ENCODE data around the gene HRH3. TPM values are rescaled to one million over a fixed set of nuclear protein-coding genes. Genes with fewer than 3 reads are reported as not detected.

HRH3 gene
- total RNA-seq, 1 experiment from 2014 or later = not detected

GRCh38 chr20:62179162-62179504, 40.9 kb downstream of the HRH3 start:
- H3K9me2 ChIP-seq (replicated peaks; ENCODE audit: insufficient read depth, low read length) = no peaks in the 10 kb centered on the region
- no peaks in the 10 kb centered on the region for H4K20me1 ChIP-seq (ENCODE audit: insufficient read depth, low read depth, low read length)
- H3K79me2 ChIP-seq (ENCODE audit: low read length) = peaks cover 20% of the 10 kb centered on the region
- H3K36me3 ChIP-seq (ENCODE audit: insufficient read depth, low read length) = no peaks in the 10 kb centered on the region
- H3K9ac ChIP-seq (ENCODE audit: low read length) = no peak overlapping the region
- H3K4me2 ChIP-seq (ENCODE audit: low read depth, low read length, poor library complexity, severe bottlenecking) = no peak overlapping the region
- H3K27me3 ChIP-seq (ENCODE audit: low read length) = no peaks in the 10 kb centered on the region
- H3K4me1 ChIP-seq (ENCODE audit: low read length) = peaks cover 18% of the 10 kb centered on the region
- H3K27ac ChIP-seq (ENCODE audit: low read length) = no peak overlapping the region
- DNase-seq = no peak
- no peak overlapping the region for H2AFZ ChIP-seq (ENCODE audit: low read length)
- no peak overlapping the region for H3K4me3 ChIP-seq (ENCODE audit: low read length)
- no peaks in the 10 kb centered on the region for H3K9me3 ChIP-seq (ENCODE audit: low read length)

- peaks cover 13% of the 10 kb centered on the region for H3K4me1 ChIP-seq (ENCODE audit: low read length)
- no peak overlapping the region for H3K4me3 ChIP-seq (ENCODE audit: low read length)
- no peaks in the 10 kb centered on the region for H3K36me3 ChIP-seq (ENCODE audit: insufficient read depth, low read length)
- H3K9me2 ChIP-seq (replicated peaks; ENCODE audit: insufficient read depth, low read length) = no peaks in the 10 kb centered on the region
- no peak overlapping the region for H2AFZ ChIP-seq (ENCODE audit: low read length)
- H3K9me3 ChIP-seq (ENCODE audit: low read length) = no peaks in the 10 kb centered on the region
- H3K79me2 ChIP-seq (ENCODE audit: low read length) = peaks cover 14% of the 10 kb centered on the region
- no peaks in the 10 kb centered on the region for H4K20me1 ChIP-seq (ENCODE audit: insufficient read depth, low read depth, low read length)
- DNase-seq = no peak
- H3K27ac ChIP-seq (ENCODE audit: low read length) = no peak overlapping the region
- H3K9ac ChIP-seq (ENCODE audit: low read length) = no peak overlapping the region
- no peaks in the 10 kb centered on the region for H3K27me3 ChIP-seq (ENCODE audit: low read length)
- H3K4me2 ChIP-seq (ENCODE audit: low read depth, low read length, poor library complexity, severe bottlenecking) = no peak overlapping the region
Measured at GRCh38 chr20:62178316-62179161, 41.5 kb downstream of the HRH3 start.

- DNase-seq = no peak
- H3K27me3 ChIP-seq (ENCODE audit: low read length) = no peaks in the 10 kb centered on the region
Measured at GRCh38 chr20:62177307-62177706, 42.8 kb downstream of the HRH3 start.

GRCh38 chr20:62176866-62177265, 43.2 kb downstream of the HRH3 start:
- DNase-seq = no peak

More at GRCh38 chr20:62177307-62177706, 42.8 kb downstream of the HRH3 start:
- H3K9ac ChIP-seq (ENCODE audit: low read length) = no peak overlapping the region
- H3K79me2 ChIP-seq (ENCODE audit: low read length) = peaks cover 7% of the 10 kb centered on the region; the same call in 1 of the 2 replicates
- no peak overlapping the region for H3K27ac ChIP-seq (ENCODE audit: low read length)
- no peak overlapping the region for H3K4me3 ChIP-seq (ENCODE audit: low read length)
- no peaks in the 10 kb centered on the region for H3K9me3 ChIP-seq (ENCODE audit: low read length)
- no peak overlapping the region for H3K4me2 ChIP-seq (ENCODE audit: low read depth, low read length, poor library complexity, severe bottlenecking)
- H3K9me2 ChIP-seq (replicated peaks; ENCODE audit: insufficient read depth, low read length) = no peaks in the 10 kb centered on the region
- H3K4me1 ChIP-seq (ENCODE audit: low read length) = peaks cover 13% of the 10 kb centered on the region
- H2AFZ ChIP-seq (ENCODE audit: low read length) = no peak overlapping the region
- H3K36me3 ChIP-seq (ENCODE audit: insufficient read depth, low read length) = no peaks in the 10 kb centered on the region
- no peaks in the 10 kb centered on the region for H4K20me1 ChIP-seq (ENCODE audit: insufficient read depth, low read depth, low read length)

GRCh38 chr20:62175711-62176110, 44.4 kb downstream of the HRH3 start:
- H3K27me3 ChIP-seq (ENCODE audit: low read length) = no peaks in the 10 kb centered on the region
- H4K20me1 ChIP-seq (ENCODE audit: insufficient read depth, low read depth, low read length) = no peaks in the 10 kb centered on the region
- no peak overlapping the region for H2AFZ ChIP-seq (ENCODE audit: low read length)
- H3K36me3 ChIP-seq (ENCODE audit: insufficient read depth, low read length) = no peaks in the 10 kb centered on the region
- no peak for DNase-seq
- H3K27ac ChIP-seq (ENCODE audit: low read length) = no peak overlapping the region
- no peak overlapping the region for H3K9ac ChIP-seq (ENCODE audit: low read length)
- H3K4me3 ChIP-seq (ENCODE audit: low read length) = no peak overlapping the region
- H3K4me2 ChIP-seq (ENCODE audit: low read depth, low read length, poor library complexity, severe bottlenecking) = no peak overlapping the region
- no peaks in the 10 kb centered on the region for H3K9me2 ChIP-seq (replicated peaks; ENCODE audit: insufficient read depth, low read length)
- H3K4me1 ChIP-seq (ENCODE audit: low read length) = no peaks in the 10 kb centered on the region
- no peaks in the 10 kb centered on the region for H3K9me3 ChIP-seq (ENCODE audit: low read length)
- no peaks in the 10 kb centered on the region for H3K79me2 ChIP-seq (ENCODE audit: low read length)

More at GRCh38 chr20:62176866-62177265, 43.2 kb downstream of the HRH3 start:
- H3K79me2 ChIP-seq (ENCODE audit: low read length) = peaks cover 3% of the 10 kb centered on the region; the same call in 1 of the 2 replicates
- H3K4me2 ChIP-seq (ENCODE audit: low read depth, low read length, poor library complexity, severe bottlenecking) = no peak overlapping the region
- H3K9me2 ChIP-seq (replicated peaks; ENCODE audit: insufficient read depth, low read length) = no peaks in the 10 kb centered on the region
- no peaks in the 10 kb centered on the region for H3K36me3 ChIP-seq (ENCODE audit: insufficient read depth, low read length)
- H4K20me1 ChIP-seq (ENCODE audit: insufficient read depth, low read depth, low read length) = no peaks in the 10 kb centered on the region
- H3K4me3 ChIP-seq (ENCODE audit: low read length) = no peak overlapping the region
- H3K9me3 ChIP-seq (ENCODE audit: low read length) = no peaks in the 10 kb centered on the region
- no peak overlapping the region for H3K27ac ChIP-seq (ENCODE audit: low read length)
- H3K9ac ChIP-seq (ENCODE audit: low read length) = no peak overlapping the region
- H3K27me3 ChIP-seq (ENCODE audit: low read length) = no peaks in the 10 kb centered on the region
- H3K4me1 ChIP-seq (ENCODE audit: low read length) = peaks cover 10% of the 10 kb centered on the region
- no peak overlapping the region for H2AFZ ChIP-seq (ENCODE audit: low read length)

GRCh38 chr20:62174870-62175624, 45.0 kb downstream of the HRH3 start:
- Histone ChIP-seq H3K27me3 (ENCODE audit: low read length) (no peaks in the 10 kb centered on the region), H3K79me2 (ENCODE audit: low read length) (no peaks in the 10 kb centered on the region), H2AFZ (ENCODE audit: low read length) (no peak overlapping the region), H3K9me2 (replicated peaks; ENCODE audit: insufficient read depth, low read length) (no peaks in the 10 kb centered on the region), H3K27ac (ENCODE audit: low read length) (no peak overlapping the region), H3K36me3 (ENCODE audit: insufficient read depth, low read length) (no peaks in the 10 kb centered on the region), H3K4me1 (ENCODE audit: low read length) (no peaks in the 10 kb centered on the region), H3K4me3 (ENCODE audit: low read length) (no peak overlapping the region), H4K20me1 (ENCODE audit: insufficient read depth, low read depth, low read length) (no peaks in the 10 kb centered on the region), H3K9me3 (ENCODE audit: low read length) (no peaks in the 10 kb centered on the region), H3K9ac (ENCODE audit: low read length) (no peak overlapping the region), H3K4me2 (ENCODE audit: low read depth, low read length, poor library complexity, severe bottlenecking) (no peak overlapping the region)
- no peak for DNase-seq

- Histone ChIP-seq H3K27ac (ENCODE audit: low read length) (no peak overlapping the region), H3K9me3 (ENCODE audit: low read length) (no peaks in the 10 kb centered on the region), H3K9me2 (replicated peaks; ENCODE audit: insufficient read depth, low read length) (no peaks in the 10 kb centered on the region), H2AFZ (ENCODE audit: low read length) (no peak overlapping the region), H3K4me3 (ENCODE audit: low read length) (no peak overlapping the region), H3K79me2 (ENCODE audit: low read length) (no peaks in the 10 kb centered on the region), H3K9ac (ENCODE audit: low read length) (no peak overlapping the region), H3K27me3 (ENCODE audit: low read length) (no peaks in the 10 kb centered on the region), H4K20me1 (ENCODE audit: insufficient read depth, low read depth, low read length) (no peaks in the 10 kb centered on the region), H3K4me2 (ENCODE audit: low read depth, low read length, poor library complexity, severe bottlenecking) (no peak overlapping the region), H3K4me1 (ENCODE audit: low read length) (no peaks in the 10 kb centered on the region), H3K36me3 (ENCODE audit: insufficient read depth, low read length) (no peaks in the 10 kb centered on the region)
- DNase-seq = no peak
Measured at GRCh38 chr20:62174021-62174804, 45.9 kb downstream of the HRH3 start.

GRCh38 chr20:62172666-62173065, 47.4 kb downstream of the HRH3 start:
- no peaks in the 10 kb centered on the region for H3K79me2 ChIP-seq (ENCODE audit: low read length)
- no peaks in the 10 kb centered on the region for H3K36me3 ChIP-seq (ENCODE audit: insufficient read depth, low read length)
- H3K9me2 ChIP-seq (replicated peaks; ENCODE audit: insufficient read depth, low read length) = no peaks in the 10 kb centered on the region
- no peak overlapping the region for H2AFZ ChIP-seq (ENCODE audit: low read length)
- no peaks in the 10 kb centered on the region for H3K27me3 ChIP-seq (ENCODE audit: low read length)
- no peaks in the 10 kb centered on the region for H4K20me1 ChIP-seq (ENCODE audit: insufficient read depth, low read depth, low read length)
- no peaks in the 10 kb centered on the region for H3K9me3 ChIP-seq (ENCODE audit: low read length)
- no peak overlapping the region for H3K9ac ChIP-seq (ENCODE audit: low read length)
- no peak overlapping the region for H3K4me3 ChIP-seq (ENCODE audit: low read length)
- H3K27ac ChIP-seq (ENCODE audit: low read length) = no peak overlapping the region
- H3K4me1 ChIP-seq (ENCODE audit: low read length) = no peaks in the 10 kb centered on the region
- no peak overlapping the region for H3K4me2 ChIP-seq (ENCODE audit: low read depth, low read length, poor library complexity, severe bottlenecking)
- no peak for DNase-seq

All from Karpas-422 (cell line).